G401.6 (cell line): ENCODE measurements around the gene AP1G1.
"Not testable (repeated sequence)": the region's sequence is repeated elsewhere in the genome, so short reads cannot be mapped to it uniquely, and the experiment has no call there.

Experiments
- FAIRE-seq: peaks from 2 replicates; lab custom pipeline; 2012; peaks lifted over from hg19 to GRCh38; lab: Jason Lieb, UNC

AP1G1 gene

GRCh38 chr16:71698491-71698890 lies 110.1 kb downstream of the AP1G1 start:
- FAIRE-seq: no peak

- FAIRE-seq: no peak
Observed at GRCh38 chr16:71693164-71693563, 115.5 kb downstream of the AP1G1 start.

- FAIRE-seq: no peak
Observed at GRCh38 chr16:71689901-71690300, 118.7 kb downstream of the AP1G1 start.

DNA sequence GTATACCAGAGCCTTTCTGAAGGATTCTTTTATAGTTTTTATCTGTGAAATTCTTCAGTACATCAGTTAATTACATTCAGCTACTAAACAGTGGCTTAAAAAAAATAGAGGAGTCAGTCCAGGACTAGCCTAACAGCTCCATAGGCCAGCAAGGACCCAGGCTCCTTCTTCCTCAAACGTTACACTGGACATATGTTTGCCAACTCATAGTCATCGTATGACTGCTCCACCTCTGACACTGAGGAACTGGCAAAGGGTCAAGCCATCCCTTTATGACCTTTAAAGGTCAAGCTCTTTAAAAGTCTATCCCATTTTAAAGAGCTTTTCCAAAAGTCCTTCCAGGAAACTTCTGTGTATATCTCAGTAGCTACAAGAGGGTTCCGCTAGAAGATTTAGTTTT lies 120.8 kb downstream of the AP1G1 start:
- FAIRE-seq: no peak

DNA sequence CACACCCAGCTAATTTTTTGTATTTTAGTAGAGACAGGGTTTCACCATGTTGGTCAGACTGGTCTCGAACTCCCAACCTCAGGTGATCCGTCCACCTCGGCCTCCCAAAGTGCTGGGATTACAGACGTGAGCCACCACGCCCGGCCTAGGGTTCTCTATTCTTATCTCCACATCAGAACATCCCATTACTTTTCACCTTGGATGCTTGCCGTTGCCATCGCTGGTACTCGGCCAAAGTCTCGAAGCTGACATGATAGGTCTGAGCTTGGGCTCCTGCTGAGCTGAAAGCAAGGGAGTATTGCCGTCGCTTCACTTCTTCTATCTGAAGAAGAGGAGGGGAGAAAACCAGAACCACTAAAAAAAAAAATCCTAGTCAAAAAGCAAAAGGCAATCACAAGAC lies 124.4 kb downstream of the AP1G1 start:
- not testable (repeated sequence) for FAIRE-seq

DNA sequence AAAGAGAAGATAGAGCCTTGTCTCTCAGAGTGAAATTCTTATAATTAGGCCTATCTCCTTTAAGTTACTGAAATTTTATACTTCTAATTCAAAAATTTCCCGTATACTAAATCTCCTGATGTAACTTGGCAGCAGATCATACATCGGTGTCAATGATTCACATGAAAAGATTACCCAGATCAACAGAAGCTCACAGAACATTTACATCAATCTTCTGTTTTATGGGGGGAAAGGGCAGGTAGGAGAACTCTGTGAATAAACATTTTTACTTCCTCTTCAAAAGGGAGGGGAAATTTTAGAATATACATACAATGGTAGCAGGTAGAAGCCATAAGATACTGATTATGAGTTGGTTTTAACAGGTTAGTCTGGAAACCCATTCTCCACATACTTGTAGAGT lies 127.3 kb downstream of the AP1G1 start:
- no peak for FAIRE-seq
